Retina (tissue), 1 donor: Measurements from ENCODE around the gene SOST.
A peak's percentile ranks its signal among the peaks of the same experiment; 100 is the strongest.

ENCODE experiments used
- DNase-seq: peaks from one replicate; pipeline ENCODE4 v3.0.0-alpha.2; 2016

The SOST gene

GRCh38 chr17:43774304-43775250, 16.0 kb upstream of the SOST start:
- no peak for DNase-seq

DNA sequence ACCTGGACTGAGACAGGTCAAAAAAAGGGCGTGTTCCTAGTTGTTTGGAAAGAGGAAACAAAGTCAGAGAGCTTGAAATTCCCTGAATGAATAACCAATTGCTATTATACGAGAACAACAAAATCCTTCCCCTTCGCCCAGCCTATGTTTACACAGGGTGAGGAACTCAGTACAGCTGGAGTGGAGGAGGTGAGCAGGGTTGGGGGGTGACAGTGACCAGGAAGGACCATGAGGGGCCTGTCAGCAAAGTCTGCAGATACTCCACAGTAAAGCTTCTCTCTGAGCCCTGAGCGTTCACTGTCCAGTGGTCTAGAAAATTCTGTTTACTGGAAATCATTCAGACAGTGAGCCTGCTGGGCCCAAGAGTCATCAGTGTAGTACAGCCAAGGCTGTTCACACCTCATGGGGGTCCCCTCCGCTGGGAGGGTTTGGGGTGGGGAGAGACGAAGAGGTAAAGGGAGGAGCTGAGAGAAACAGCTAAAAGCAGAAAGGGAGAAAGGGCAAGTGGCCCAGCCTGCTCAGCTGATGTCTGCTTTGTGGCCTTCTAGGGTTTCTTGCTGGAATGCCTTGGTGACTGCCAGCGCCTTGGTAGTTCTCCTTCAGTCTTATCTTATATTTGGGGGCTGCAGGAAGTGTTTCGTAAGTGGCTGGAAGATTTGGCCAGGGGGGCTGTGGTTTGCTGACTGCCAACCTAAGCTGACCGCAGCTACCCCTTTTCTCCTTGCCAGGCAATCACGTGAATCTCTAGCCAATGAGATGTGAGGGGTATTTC, 14.5 kb upstream of the SOST start:
- no peak for DNase-seq

- DNase-seq = no peak
Measured at GRCh38 chr17:43771463-43771862, 12.9 kb upstream of the SOST start.

- DNase-seq = no peak
Measured at GRCh38 chr17:43770957-43771356, 12.4 kb upstream of the SOST start.

GRCh38 chr17:43769859-43770258, 11.3 kb upstream of the SOST start:
- DNase-seq = no peak

DNA sequence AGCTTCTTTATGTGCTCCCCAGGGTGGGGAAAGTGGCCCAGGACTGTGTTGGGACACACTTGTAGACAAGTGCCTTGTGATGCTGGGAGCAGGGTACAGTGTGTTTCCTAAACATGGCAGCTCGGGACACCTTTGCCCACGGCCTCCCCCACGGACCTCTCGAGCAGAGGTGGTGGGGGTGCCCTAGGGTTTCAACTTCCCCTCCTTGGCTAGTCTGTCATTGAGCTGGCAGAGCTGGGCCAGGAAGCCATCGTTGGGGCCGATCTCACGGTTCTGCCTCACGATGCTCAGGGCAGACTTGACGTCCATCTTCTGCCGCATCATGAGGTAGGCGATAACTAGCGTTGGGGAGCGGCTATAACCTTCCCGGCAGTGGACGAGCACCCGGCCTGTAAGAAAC, 10.8 kb upstream of the SOST start:
- DNase-seq = no peak

GRCh38 chr17:43768943-43769342, 10.4 kb upstream of the SOST start:
- DNase-seq = no peak

DNA sequence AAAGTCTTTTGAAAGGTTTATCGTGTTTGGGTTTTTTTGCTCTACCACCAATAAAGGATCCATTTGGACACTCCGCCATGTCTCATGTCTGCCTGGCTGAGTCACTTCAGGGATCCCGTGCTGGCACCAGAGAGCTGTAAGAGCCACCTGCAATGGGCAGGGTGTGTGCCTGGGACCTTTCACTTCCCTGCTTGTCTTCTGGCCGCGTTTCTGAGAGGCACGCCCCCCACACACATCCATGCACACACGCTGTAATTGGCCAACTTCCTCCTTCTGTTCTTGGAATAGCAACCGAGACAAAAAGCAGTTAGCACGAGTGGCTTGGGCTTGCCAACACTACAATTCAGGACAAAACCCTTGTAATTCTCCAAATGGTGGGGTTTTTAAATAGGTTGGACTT, 9.8 kb upstream of the SOST start:
- DNase-seq = no peak

DNA sequence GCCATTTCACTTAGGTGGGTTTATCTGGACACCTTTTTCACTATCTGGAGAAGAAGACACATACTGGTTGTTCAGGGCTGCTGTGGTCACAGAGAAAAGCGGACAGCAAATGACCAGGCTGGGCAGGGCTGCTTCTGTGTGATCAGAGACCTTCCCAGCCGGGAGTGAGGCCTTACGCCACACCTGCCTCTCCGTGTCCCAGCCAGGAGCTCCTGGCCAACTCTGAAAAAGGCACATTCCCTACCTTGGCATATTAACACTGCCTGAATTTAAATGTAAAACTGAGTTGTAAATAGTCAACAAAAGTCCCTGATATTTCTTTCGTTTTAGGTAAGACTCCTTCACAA, 9.1 kb upstream of the SOST start:
- no peak for DNase-seq

DNA sequence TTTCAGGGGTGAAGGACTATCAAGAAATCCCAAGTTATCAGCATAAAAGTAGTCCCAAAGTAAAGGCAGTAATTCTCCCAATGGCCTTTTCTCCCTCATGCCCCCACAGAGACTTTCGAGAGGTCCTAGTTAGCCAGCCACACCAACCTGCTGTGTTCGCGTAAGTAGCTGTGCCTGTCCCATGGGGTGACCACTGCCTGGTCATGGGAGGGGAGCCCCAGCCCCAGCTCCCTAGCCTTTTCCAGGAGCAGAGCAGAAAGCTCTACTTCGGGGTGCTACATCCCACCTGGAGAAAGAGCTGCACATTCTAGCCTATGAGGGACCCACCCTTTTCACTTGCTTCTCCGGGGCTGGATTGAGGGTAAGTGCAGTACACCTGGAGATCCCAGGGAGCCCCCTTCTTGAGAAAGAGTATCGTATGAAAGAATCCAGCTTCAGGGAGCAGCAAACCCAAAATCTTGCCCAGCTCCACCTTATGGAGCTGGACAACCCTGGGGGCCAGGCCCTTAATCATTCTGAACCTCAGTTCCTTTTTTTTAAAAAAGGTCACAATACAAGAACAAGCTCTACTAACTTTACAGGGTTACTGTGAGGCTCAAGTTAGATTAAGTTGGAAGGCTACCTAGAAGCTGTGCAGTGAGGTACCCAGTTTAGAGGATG, 8.6 kb upstream of the SOST start:
- no peak for DNase-seq

DNA sequence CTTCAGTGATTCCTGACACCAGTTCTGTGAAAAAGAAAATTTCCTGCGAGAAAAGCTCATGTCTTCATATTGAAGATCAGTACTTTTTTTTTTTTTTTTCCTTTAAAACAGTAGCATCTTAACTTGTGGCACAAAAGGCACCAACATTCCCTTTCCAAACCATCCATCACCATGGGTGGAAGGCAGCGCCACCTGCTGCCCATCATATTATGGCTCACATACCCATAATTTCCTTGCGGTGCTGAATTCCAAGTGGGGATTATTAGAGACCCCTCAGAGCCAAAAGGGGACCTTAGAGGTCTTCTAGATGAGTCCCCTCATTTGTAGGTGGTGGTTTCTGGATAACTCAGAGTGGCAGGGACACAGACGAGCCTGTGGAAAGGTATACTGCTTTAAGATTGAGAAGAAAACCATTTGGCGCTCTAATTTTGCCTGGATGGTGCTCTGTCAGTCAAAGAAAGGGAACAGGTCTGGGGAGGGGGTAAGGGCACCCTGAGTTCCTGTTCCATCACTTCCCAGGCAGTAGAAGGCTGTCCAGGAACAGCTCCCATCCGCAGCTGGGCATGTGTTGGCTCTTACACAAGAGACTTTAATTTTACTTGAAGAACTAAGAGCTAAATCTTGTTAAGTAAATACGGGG, 7.9 kb upstream of the SOST start:
- DNase-seq = peak; percentile 56

DNA sequence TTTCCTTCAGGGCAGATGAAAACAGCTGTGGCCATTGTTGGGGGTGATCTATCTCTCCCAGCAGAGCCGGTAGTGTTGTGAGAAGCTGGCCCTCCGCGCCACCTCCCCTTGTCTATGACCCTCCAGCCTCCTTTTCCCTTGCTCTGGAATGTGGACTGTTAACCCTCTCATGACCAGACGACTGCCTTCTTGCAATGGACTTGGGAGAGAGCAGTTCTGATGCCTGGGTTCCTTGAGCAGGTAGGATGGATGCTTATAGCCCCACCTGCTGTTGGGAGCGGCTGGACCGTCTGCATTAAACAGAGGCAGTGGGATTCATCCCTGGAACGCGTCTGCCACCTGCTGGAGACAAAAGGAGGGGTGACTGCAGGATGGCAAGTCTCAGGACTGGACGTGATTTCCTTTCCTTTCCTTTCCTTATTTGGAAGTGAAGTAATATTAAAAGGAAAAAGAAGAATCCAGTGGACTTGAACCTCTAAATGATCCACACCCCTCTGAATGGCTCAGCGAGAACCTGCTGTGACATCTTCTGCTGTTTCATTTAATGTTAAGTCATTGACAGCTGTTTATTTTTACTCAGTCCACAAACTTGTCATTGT, 1.8 kb upstream of the SOST start:
- DNase-seq = peak; percentile 92

- no peak for DNase-seq
Measured at GRCh38 chr17:43759836-43760235, 1.2 kb upstream of the SOST start.

- DNase-seq = no peak
Measured at GRCh38 chr17:43758086-43758485, 505 bp downstream of the SOST start.

DNA sequence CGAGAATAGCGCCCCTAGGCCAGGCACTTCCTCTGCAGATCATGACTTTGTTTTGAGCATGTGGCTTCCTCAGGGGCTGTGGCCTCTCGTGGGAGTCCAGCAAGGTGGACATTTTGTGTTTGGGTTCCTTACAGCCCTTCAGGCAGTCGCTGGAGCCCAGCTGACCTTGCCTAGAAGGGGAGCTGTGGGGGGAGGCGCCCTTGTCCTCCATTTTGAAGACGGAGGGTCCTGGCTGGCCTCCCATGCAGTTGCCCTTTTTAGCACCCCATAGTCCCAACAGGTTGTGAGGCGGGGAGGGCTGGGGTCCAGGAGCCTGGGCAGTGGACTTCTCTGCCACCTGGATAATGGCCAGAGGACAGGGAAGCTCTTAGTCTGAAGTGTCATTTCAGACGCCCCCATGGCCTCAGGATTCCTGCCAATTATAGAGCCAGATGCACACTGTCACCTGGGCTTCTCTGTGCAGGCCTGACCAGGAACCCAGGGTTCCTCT, 1.4 kb downstream of the SOST start:
- DNase-seq = no peak

GRCh38 chr17:43756201-43756600, 2.4 kb downstream of the SOST start:
- peak; percentile 15 for DNase-seq

GRCh38 chr17:43755389-43755875, 3.2 kb downstream of the SOST start:
- peak; percentile 89 for DNase-seq

DNA sequence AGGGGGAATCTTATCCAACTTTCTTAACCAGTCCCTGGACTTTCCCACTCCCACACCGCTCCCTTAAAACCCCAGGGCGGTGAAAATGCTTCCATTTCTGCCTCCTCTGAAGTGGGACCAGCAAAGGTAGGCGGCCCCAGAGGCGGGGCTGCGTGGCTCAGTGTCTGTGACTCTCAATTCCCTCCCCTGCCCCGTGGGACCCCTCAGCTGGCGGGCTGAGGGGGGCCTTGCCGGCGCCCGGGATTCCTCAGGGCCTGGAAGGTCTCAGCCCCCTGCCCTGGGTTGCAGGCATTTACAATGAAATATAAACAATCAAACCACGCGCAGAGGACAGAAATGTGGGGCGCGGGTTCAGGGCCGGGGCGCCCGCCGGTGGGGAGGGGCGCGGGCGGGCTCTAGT, 3.6 kb downstream of the SOST start:
- DNase-seq = no peak

GRCh38 chr17:43753493-43754129, 5.0 kb downstream of the SOST start:
- no peak for DNase-seq

DNA sequence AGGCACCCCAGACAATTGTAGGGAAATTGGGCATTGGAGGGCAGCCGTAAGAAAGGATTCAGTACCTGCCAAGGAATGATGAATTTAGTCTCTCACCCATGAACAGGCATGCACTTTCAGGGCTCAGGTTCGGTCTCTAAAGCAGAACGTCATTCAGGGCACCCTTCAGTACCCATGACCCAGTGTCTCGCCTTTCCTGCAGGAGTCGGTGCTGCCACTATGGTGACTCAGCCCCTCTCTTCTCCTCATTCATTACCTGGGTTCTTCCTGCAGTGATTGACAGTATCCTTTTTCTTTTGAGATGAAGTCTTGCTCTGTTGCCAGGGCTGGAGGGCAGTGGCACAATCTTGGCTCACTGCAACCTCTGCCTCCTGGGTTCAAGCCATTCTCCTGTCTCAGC, 8.4 kb downstream of the SOST start:
- no peak for DNase-seq

GRCh38 chr17:43745541-43745940, 13.1 kb downstream of the SOST start:
- peak; percentile 16 for DNase-seq

- no peak for DNase-seq
Measured at GRCh38 chr17:43741636-43742035, 17.0 kb downstream of the SOST start.
